KMS-11 (cell line): ENCODE measurements around the gene NDUFS2.
"Not testable (repeated sequence)": the region's sequence is repeated elsewhere in the genome, so short reads cannot be mapped to it uniquely, and the experiment has no call there.

Experiments
- H2AFZ ChIP-seq: fragments of 200-600 bp; sonication (generic); 2 replicates; pipeline ENCODE4 v1.6.1; 2016; ENCODE audit warnings: antibody characterized with exemption, mixed run types, low read depth
- H3K27ac ChIP-seq: fragments of 200-600 bp; sonication (generic); 2 replicates; pipeline ENCODE4 v1.6.1; 2016; ENCODE audit warnings: mild to moderate bottlenecking, mixed run types
- H3K27me3 ChIP-seq: fragments of 200-600 bp; sonication (generic); 2 replicates; pipeline ENCODE4 v1.6.1; 2017; ENCODE audit warnings: mild to moderate bottlenecking, low read depth, mixed run types, moderate library complexity; ENCODE audit not compliant: insufficient read depth
- H3K36me3 ChIP-seq: fragments of 200-600 bp; sonication (generic); 2 replicates; pipeline ENCODE4 v1.6.1; 2017; ENCODE audit warnings: mild to moderate bottlenecking, mixed run types; ENCODE audit not compliant: insufficient read depth
- H3K4me1 ChIP-seq: fragments of 200-600 bp; sonication (generic); 2 replicates; pipeline ENCODE4 v1.6.1; 2016; ENCODE audit warnings: mild to moderate bottlenecking, low read depth, mixed run types; ENCODE audit not compliant: poor library complexity, severe bottlenecking
- H3K4me2 ChIP-seq: fragments of 200-600 bp; sonication (generic); 2 replicates; pipeline ENCODE4 v1.7.0; 2016; ENCODE audit warnings: mild to moderate bottlenecking, mixed run types
- H3K4me3 ChIP-seq: fragments of 200-600 bp; sonication (generic); IDR thresholded peaks from 2 replicates; pipeline ENCODE4 v1.6.1; 2017; ENCODE audit warnings: low read depth, low read length, mixed read lengths; ENCODE audit not compliant: insufficient read depth
- H3K79me2 ChIP-seq: fragments of 200-600 bp; sonication (generic); 2 replicates; pipeline ENCODE4 v1.6.1; 2016; ENCODE audit warnings: low read depth, mixed run types; ENCODE audit not compliant: insufficient read depth
- H3K9ac ChIP-seq: fragments of 200-600 bp; sonication (generic); 2 replicates; pipeline ENCODE4 v1.6.1; 2016; ENCODE audit warnings: mild to moderate bottlenecking, mixed run types
- H4K20me1 ChIP-seq: fragments of 200-600 bp; sonication (generic); 2 replicates; pipeline ENCODE4 v1.6.1; 2016; ENCODE audit warnings: mild to moderate bottlenecking, mixed run types; ENCODE audit not compliant: insufficient read depth
- TF ChIP-seq, protein P1 (sequence below): fragments of 200-600 bp; sonication (generic); conservative IDR thresholded peaks from 2 replicates; pipeline ENCODE4 v1.6.1; 2017; ENCODE audit warnings: low read depth, mild to moderate bottlenecking, antibody characterized with exemption, low read length, moderate library complexity, mixed read lengths

The NDUFS2 gene

DNA sequence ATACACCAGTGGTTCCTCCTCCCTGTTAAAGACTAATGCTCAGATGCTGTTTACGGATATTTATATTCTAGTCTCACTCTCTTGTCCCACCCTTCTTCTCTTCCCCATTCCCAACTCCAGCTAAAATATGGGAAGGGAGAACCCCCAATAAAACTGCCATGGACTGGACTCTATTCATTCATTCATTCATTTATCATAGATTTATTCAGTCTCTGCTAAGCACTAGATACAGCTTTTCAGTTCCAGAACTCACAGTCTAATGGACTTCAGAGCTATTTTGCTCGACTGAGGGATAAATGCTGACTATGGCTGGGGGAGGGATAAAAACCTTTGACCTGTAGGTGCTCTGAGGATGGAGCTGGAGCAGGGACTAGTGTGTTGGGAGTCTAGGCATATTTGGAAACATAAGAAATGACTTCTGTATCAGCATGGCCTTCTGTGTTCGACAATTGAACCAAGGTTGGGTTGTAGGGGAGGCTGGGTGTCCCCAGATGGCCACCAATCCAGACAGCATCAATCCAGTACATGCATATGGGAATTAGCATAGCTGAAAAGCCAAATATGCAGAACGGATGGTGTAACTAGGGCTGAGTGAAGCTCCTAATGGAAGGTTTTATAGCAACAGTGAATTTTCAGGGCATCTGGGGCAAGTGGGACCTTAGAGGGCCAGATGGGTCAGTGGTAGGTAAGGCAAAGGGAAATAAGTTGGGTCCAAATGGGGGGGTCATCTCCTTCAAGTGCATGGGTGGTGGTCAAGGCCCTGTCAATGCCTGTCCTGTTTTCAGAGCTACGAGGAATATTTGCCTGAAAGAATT, 17.1 kb downstream of the NDUFS2 start:
- Histone ChIP-seq H3K9ac (no peak overlapping the region), H2AFZ (no peak overlapping the region), H4K20me1 (no peaks in the 10 kb centered on the region), H3K4me3 (no peak overlapping the region), H3K27me3 (no peaks in the 10 kb centered on the region), H3K79me2 (no peaks in the 10 kb centered on the region), H3K4me2 (no peak overlapping the region), H3K27ac (no peak overlapping the region), H3K36me3 (no peaks in the 10 kb centered on the region; the same call in 1 of the 2 replicates), H3K4me1 (peaks cover 21% of the 10 kb centered on the region)
- TF ChIP-seq, protein P1, sequence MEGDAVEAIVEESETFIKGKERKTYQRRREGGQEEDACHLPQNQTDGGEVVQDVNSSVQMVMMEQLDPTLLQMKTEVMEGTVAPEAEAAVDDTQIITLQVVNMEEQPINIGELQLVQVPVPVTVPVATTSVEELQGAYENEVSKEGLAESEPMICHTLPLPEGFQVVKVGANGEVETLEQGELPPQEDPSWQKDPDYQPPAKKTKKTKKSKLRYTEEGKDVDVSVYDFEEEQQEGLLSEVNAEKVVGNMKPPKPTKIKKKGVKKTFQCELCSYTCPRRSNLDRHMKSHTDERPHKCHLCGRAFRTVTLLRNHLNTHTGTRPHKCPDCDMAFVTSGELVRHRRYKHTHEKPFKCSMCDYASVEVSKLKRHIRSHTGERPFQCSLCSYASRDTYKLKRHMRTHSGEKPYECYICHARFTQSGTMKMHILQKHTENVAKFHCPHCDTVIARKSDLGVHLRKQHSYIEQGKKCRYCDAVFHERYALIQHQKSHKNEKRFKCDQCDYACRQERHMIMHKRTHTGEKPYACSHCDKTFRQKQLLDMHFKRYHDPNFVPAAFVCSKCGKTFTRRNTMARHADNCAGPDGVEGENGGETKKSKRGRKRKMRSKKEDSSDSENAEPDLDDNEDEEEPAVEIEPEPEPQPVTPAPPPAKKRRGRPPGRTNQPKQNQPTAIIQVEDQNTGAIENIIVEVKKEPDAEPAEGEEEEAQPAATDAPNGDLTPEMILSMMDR = no peak

DNA sequence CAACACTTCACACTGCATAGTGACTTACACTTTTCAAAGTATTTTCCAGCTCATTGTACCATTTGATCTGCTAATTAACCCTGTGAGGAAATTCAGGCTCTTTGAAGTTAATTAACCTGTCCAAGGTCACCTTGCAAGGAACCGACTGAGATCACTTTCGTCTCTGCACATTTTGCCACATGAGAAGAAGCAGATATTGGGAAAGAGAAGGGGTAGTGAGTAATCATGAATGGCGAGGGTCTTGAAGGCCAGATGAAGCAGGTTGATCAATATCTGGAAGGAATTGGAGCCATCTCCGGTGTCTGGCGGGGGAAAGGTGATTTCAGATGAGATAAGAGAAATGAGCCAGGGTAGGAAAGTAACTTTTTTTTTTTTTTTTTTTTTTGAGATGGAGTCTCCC, 17.8 kb downstream of the NDUFS2 start:
- H3K79me2 ChIP-seq = no peaks in the 10 kb centered on the region
- H3K27ac ChIP-seq = no peak overlapping the region
- no peaks in the 10 kb centered on the region for H3K27me3 ChIP-seq
- H2AFZ ChIP-seq = no peak overlapping the region
- H3K36me3 ChIP-seq = no peaks in the 10 kb centered on the region
- peaks cover 23% of the 10 kb centered on the region for H3K4me1 ChIP-seq
- H4K20me1 ChIP-seq = no peaks in the 10 kb centered on the region
- TF ChIP-seq, protein P1 = no peak
- no peak overlapping the region for H3K9ac ChIP-seq
- no peak overlapping the region for H3K4me2 ChIP-seq
- H3K4me3 ChIP-seq = no peak overlapping the region

DNA sequence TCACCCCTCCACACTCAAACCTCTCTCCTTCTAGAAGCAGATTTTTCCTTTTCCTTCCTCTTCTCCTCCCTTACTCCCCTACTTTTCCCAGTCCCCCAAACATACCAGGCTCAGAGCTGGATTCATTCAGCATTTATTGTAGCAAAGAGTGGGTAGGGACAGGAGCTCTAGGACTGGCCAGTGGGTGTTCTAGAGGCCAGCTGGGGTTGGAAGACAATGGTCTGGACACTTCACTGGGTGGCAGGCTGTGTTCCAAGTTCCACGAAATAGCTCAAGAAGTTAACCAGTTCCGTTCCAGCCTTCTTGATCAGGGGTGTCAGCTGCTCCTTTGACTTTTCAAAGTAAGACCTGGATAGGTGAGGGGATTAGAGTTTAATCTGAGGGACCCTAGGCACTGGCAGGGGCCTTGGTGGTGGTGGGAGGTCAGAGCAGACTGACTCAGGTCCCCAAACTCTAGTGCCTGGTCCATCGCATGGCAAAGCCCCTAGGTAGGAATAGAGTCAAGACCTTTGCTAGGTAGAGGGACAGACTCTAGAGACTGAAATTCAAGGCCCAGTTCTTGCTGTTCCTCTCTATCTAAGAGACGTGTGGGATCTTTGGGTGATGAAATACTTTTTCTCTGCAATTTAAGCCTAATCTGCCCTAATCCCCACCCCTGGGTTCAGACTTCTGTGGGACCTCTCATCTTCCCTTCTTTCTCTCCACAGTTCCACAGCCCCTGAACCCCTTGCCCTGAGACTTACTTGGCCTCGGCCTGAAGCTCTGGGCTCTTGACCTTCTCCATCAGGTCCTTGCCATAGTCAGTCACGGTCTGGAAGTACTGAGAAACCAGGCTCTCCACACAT, 20.2 kb downstream of the NDUFS2 start:
- peaks cover 26% of the 10 kb centered on the region for H3K4me1 ChIP-seq
- no peak overlapping the region for H3K27ac ChIP-seq
- no peaks in the 10 kb centered on the region for H4K20me1 ChIP-seq
- H3K36me3 ChIP-seq = no peaks in the 10 kb centered on the region
- H3K9ac ChIP-seq = no peak overlapping the region
- H3K27me3 ChIP-seq = no peaks in the 10 kb centered on the region
- H2AFZ ChIP-seq = no peak overlapping the region
- peaks cover 10% of the 10 kb centered on the region for H3K79me2 ChIP-seq
- H3K4me3 ChIP-seq = no peak overlapping the region
- no peak overlapping the region for H3K4me2 ChIP-seq
- TF ChIP-seq, protein P1 = no peak

DNA sequence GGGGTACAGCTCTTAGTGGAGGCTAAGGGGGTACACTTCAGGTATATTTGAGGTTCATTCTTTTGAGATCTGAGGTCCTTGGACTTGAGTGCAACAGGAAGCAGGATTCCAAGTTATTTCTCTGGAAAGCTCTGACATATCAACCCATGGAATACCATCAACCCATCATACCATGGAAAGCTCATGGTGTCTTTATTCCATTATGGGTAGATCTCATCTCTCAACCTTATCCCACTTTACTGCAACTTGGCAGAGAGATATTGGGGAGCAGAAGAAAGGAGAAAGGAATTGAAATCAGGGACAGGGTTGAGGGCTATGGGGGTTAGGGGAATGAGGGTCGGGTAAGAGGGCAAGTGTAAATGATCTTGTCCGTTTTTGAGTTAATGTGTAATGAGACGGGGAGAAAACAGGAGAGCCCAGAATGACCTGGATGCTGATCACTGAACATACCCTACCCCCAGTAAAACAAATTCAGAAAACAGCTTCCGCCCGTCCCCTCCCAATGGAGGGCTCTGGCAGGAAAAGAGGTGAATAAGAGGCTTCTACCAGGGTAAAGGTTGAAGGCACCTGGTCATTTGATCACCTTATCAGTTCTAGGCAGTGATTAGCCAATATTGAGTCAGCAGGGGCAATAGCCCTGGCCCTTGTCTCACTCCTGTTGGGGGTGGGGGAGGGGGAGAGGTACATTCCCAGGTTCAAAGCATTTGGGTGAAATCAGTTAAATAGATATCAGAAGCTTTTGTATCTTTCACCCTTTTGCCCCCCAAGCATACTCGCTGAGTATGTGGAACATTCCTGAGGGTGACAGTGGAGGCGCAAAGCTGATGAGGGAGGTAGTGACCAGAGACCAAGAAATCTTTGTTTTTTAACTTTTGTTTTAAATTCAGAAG, 21.9 kb downstream of the NDUFS2 start:
- H3K36me3 ChIP-seq = no peaks in the 10 kb centered on the region
- H3K27ac ChIP-seq = no peak overlapping the region
- peaks cover 10% of the 10 kb centered on the region for H3K79me2 ChIP-seq
- H3K4me3 ChIP-seq = no peak overlapping the region
- H3K4me1 ChIP-seq = peaks cover 23% of the 10 kb centered on the region
- no peaks in the 10 kb centered on the region for H4K20me1 ChIP-seq
- H3K9ac ChIP-seq = no peak overlapping the region
- TF ChIP-seq, protein P1 = no peak
- H3K27me3 ChIP-seq = no peaks in the 10 kb centered on the region
- no peak overlapping the region for H3K4me2 ChIP-seq
- H2AFZ ChIP-seq = no peak overlapping the region

DNA sequence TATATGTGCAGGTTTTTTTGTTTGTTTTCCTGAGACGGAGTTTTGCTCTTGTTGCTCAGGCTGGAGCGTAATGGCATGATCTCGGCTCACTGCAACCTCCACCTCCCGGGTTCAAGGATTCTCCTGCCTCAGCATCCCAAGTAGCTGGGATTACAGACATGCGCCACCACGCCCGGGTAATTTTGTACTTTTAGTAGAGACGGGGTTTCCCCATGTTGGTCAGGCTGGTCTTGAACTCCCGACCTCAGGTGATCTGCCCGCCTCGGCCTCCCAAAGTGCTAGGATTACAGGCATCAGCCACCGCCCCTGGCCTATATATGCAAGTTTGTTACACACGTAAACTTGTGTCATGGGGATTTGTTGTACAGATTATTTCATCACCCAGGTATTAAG, 22.5 kb downstream of the NDUFS2 start:
- Histone ChIP-seq H3K4me1 (peaks cover 23% of the 10 kb centered on the region), H2AFZ (peak overlapping the region; percentile 70; the same call in 1 of the 2 replicates), H3K4me2 (peak overlapping the region; percentile 57)
- not testable (repeated sequence) for H3K27me3 ChIP-seq, H4K20me1 ChIP-seq, H3K79me2 ChIP-seq, H3K36me3 ChIP-seq, H3K27ac ChIP-seq, H3K4me3 ChIP-seq, H3K9ac ChIP-seq
